CD4-positive, CD25-positive, alpha-beta regulatory T cell (primary cell): ENCODE data around the gene SLC38A3. TPM values are rescaled to one million over a fixed set of nuclear protein-coding genes. Genes with fewer than 3 reads are reported as not detected.

Experiments used
- ATAC-seq, 2 donors: fragments of 150-1000 bp; cut with Tn5 transposase; one replicate each; pipeline ENCODE4 v1.10.0; 2021; ENCODE audit warnings: low read depth in 2 of 2, moderate number of reproducible peaks in 2 of 2, moderate library complexity in 1 of 2
- DNase-seq, 3 donors: peaks; one replicate each; pipeline versions ENCODE4 v3.0.0 to v3.0.0-alpha.2; 2012 to 2022; ENCODE audit warnings: mixed read lengths in 1 of 3
- H3K27ac ChIP-seq: one replicate; pipeline ENCODE4 v1.7.0; 2013; ENCODE audit warnings: mild to moderate bottlenecking, low read length; ENCODE audit not compliant: insufficient read depth, poor library complexity, severe bottlenecking
- H3K27me3 ChIP-seq: one replicate; pipeline ENCODE4 v1.7.0; 2013; ENCODE audit warnings: low read length; ENCODE audit not compliant: control insufficient read depth, insufficient read depth
- H3K36me3 ChIP-seq: one replicate; pipeline ENCODE4 v1.7.0; 2013; ENCODE audit warnings: mild to moderate bottlenecking, low read length, moderate library complexity; ENCODE audit not compliant: control insufficient read depth, insufficient read depth
- H3K4me1 ChIP-seq: 2 replicates; pipeline ENCODE4 v1.7.0; 2013; ENCODE audit warnings: mild to moderate bottlenecking, low read length; ENCODE audit not compliant: insufficient read depth, control insufficient read depth, poor library complexity, severe bottlenecking
- H3K4me3 ChIP-seq: one replicate; pipeline ENCODE4 v1.7.0; 2013; ENCODE audit warnings: low read depth, mild to moderate bottlenecking, low read length, moderate library complexity
- H3K9me3 ChIP-seq, 2 experiments: 1 replicate in 1 of 2; 2 replicates in 1 of 2; pipeline ENCODE4 v1.7.0; 2013; ENCODE audit warnings: low read length in 2 of 2, mild to moderate bottlenecking in 1 of 2, moderate library complexity in 1 of 2; ENCODE audit not compliant: control insufficient read depth in 2 of 2
- H3K27ac Mint-ChIP-seq, 3 donors: one replicate each; pipeline ENCODE4 v1.8.0; 2020 to 2022; ENCODE audit warnings: mild to moderate bottlenecking in 3 of 3, mixed read lengths in 3 of 3, moderate library complexity in 2 of 3
- H3K27me3 Mint-ChIP-seq: one replicate; pipeline ENCODE4 v1.8.0; 2022; ENCODE audit warnings: mild to moderate bottlenecking, mixed read lengths
- H3K36me3 Mint-ChIP-seq: one replicate; pipeline ENCODE4 v1.8.0; 2020; ENCODE audit warnings: mixed read lengths
- H3K4me1 Mint-ChIP-seq, 4 donors: one replicate each; pipeline ENCODE4 v1.8.0; 2020 to 2022; ENCODE audit warnings: mixed read lengths in 4 of 4, mild to moderate bottlenecking in 1 of 4
- H3K4me3 Mint-ChIP-seq, 4 donors: one replicate each; pipeline ENCODE4 v1.8.0; 2020 to 2022; ENCODE audit warnings: mild to moderate bottlenecking in 4 of 4, mixed read lengths in 4 of 4, moderate library complexity in 3 of 4
- H3K9me3 Mint-ChIP-seq, 7 donors: one replicate each; pipeline ENCODE4 v1.8.0; 2020 to 2022; ENCODE audit warnings: mixed read lengths in 7 of 7, mild to moderate bottlenecking in 3 of 7, moderate library complexity in 2 of 7
- polyA plus RNA-seq, 4 donors: library from polyadenylated mRNA; unstranded; fragments of 300-500 nt; fragmentation: Illumina TruSeq; gene quantifications; one replicate each; pipeline ENCODE4 v1.2.3, GENCODE V29; 2021
- total RNA-seq: library from RNA; stranded (reverse); gene quantifications from one replicate; pipeline ENCODE4 v1.2.3, GENCODE V29; 2022

SLC38A3 gene
- total and polyA plus RNA-seq, 5 donors from 2014 or later = not detected

DNA sequence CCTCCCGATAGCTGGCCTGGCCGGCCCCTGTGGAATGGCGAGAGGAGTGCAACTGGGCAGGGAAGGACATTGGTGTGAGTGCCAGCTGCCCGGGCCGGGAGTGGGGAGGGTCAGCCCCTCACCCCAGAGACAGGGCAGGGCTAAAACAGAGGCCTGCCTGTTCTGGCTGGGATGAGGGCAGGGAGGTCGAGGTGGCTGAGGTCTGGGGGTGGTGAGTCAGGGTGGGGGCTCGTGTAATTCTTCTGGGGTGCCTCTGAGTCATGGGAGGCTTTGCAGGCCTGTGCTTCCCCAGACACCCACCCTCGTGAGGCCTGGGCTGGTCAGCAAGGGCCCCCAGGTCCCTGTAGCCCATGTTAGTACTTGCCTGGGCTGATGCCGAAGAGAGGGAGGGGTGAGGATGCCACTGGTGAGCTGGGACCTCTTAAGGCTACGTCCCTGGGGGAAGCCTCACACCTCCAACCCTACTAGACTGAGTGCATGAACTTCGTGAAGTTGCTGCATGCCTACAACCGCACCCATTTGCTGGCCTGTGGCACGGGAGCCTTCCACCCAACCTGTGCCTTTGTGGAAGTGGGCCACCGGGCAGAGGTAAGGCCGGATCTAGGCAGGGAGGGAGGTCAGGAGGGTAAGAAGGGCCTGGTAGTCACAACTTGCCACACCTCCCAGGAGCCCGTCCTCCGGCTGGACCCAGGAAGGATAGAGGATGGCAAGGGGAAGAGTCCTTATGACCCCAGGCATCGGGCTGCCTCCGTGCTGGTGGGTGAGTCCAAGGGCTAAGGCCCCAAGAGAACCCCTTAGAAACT, 65.6 kb downstream of the SLC38A3 start:
- DNase-seq (no peak), ATAC-seq (no peak)
- Mint-ChIP-seq H3K36me3 (no peaks in the 10 kb centered on the region), H3K9me3 (peaks cover 0 to 2% (median 0%) of the 10 kb centered on the region in 7 donors), H3K27ac (no peak overlapping the region), H3K27me3 (peaks cover 41% of the 10 kb centered on the region), H3K4me1 (peaks cover 0 to 23% (median 15%) of the 10 kb centered on the region in 4 donors), H3K4me3 (no peak overlapping the region)
- peaks cover 6% of the 10 kb centered on the region for H3K27me3 ChIP-seq
- H3K9me3 ChIP-seq = no peaks in the 10 kb centered on the region
- H3K36me3 ChIP-seq = no peaks in the 10 kb centered on the region
- no peak overlapping the region for H3K27ac ChIP-seq
- no peak overlapping the region for H3K4me3 ChIP-seq
- peaks cover 21% of the 10 kb centered on the region for H3K4me1 ChIP-seq

Other genes starting within 250 kb of the SLC38A3 start
- gene RBM5, start 116.4 kb upstream of the SLC38A3 start, total RNA-seq = 395 TPM
- 10 to 100 TPM; 29.6 to 44.3 (median 37.7) TPM for gene RBM5, start 116.4 kb upstream of the SLC38A3 start, polyA plus RNA-seq
- gene SEMA3F, start 49.9 kb upstream of the SLC38A3 start, total RNA-seq = 0.52 TPM
- not detected for gene SEMA3F, start 49.9 kb upstream of the SLC38A3 start, polyA plus RNA-seq
- gene GNAT1, start 13.7 kb upstream of the SLC38A3 start, total RNA-seq = not detected
- not detected for gene GNAT1, start 13.7 kb upstream of the SLC38A3 start, polyA plus RNA-seq
- gene GNAI2, start 30.9 kb downstream of the SLC38A3 start, total RNA-seq = 373 TPM
- gene GNAI2, start 30.9 kb downstream of the SLC38A3 start, polyA plus RNA-seq = 100 to 1,000 TPM; 544 to 696 (median 614) TPM
- 1.7 TPM for gene SEMA3B, start 63.9 kb downstream of the SLC38A3 start, total RNA-seq
- gene SEMA3B, start 63.9 kb downstream of the SLC38A3 start, polyA plus RNA-seq = not detected
- gene LSMEM2, start 73.8 kb downstream of the SLC38A3 start, total RNA-seq = not detected
- under 1 TPM in 1 of 4 donors, not detected in 3; 0.22 TPM for gene LSMEM2, start 73.8 kb downstream of the SLC38A3 start, polyA plus RNA-seq
- 39.9 TPM for gene IFRD2, start 87.2 kb downstream of the SLC38A3 start, total RNA-seq
- 10 to 100 TPM; 40.6 to 51.9 (median 43.4) TPM for gene IFRD2, start 87.2 kb downstream of the SLC38A3 start, polyA plus RNA-seq
- gene HYAL3, start 94.1 kb downstream of the SLC38A3 start, total RNA-seq = 2.4 TPM
- gene HYAL3, start 94.1 kb downstream of the SLC38A3 start, polyA plus RNA-seq = 1 to 10 TPM; 1.8 to 8.3 (median 5.6) TPM
- 31.9 TPM for gene NAA80, start 94.1 kb downstream of the SLC38A3 start, total RNA-seq
- 10 to 100 TPM; 13.6 to 23.5 (median 14.6) TPM for gene NAA80, start 94.1 kb downstream of the SLC38A3 start, polyA plus RNA-seq
- gene HYAL1, start 98.3 kb downstream of the SLC38A3 start, total RNA-seq = 0.35 TPM
- under 1 TPM in 3 of 4 donors, not detected in 1; 0.07 to 0.31 (median 0.10) TPM for gene HYAL1, start 98.3 kb downstream of the SLC38A3 start, polyA plus RNA-seq
- 1.5 TPM for gene HYAL2, start 117.5 kb downstream of the SLC38A3 start, total RNA-seq
- 1 to 10 TPM; 2.7 to 6.5 (median 5.1) TPM for gene HYAL2, start 117.5 kb downstream of the SLC38A3 start, polyA plus RNA-seq
- gene TUSC2, start 123.0 kb downstream of the SLC38A3 start, total RNA-seq = 17.5 TPM
- 10 to 100 TPM; 44.6 to 55.6 (median 49.9) TPM for gene TUSC2, start 123.0 kb downstream of the SLC38A3 start, polyA plus RNA-seq
- 76.0 TPM for gene RASSF1, start 135.6 kb downstream of the SLC38A3 start, total RNA-seq
- gene RASSF1, start 135.6 kb downstream of the SLC38A3 start, polyA plus RNA-seq = 10 to 100 TPM; 48.4 to 67.4 (median 54.7) TPM
- 1.6 TPM for gene ZMYND10, start 140.5 kb downstream of the SLC38A3 start, total RNA-seq
- under 1 TPM in 1 of 4 donors, not detected in 3; 0.09 TPM for gene ZMYND10, start 140.5 kb downstream of the SLC38A3 start, polyA plus RNA-seq
- 30.1 TPM for gene NPRL2, start 145.5 kb downstream of the SLC38A3 start, total RNA-seq
- gene NPRL2, start 145.5 kb downstream of the SLC38A3 start, polyA plus RNA-seq = 10 to 100 TPM; 43.0 to 51.8 (median 49.6) TPM
- 28.5 TPM for gene CYB561D2, start 145.6 kb downstream of the SLC38A3 start, total RNA-seq
- 10 to 100 TPM; 66.3 to 92.2 (median 79.2) TPM for gene CYB561D2, start 145.6 kb downstream of the SLC38A3 start, polyA plus RNA-seq
- 18.3 TPM for gene TMEM115, start 154.2 kb downstream of the SLC38A3 start, total RNA-seq
- 10 to 100 TPM; 33.5 to 38.6 (median 36.5) TPM for gene TMEM115, start 154.2 kb downstream of the SLC38A3 start, polyA plus RNA-seq